ENCODE data around the gene STRADB. TPM values are rescaled to one million over a fixed set of nuclear protein-coding genes. Genes with fewer than 3 reads are reported as not detected.

STRADB gene
- total and polyA plus RNA-seq, 4 experiments from 2014 or later = 17.3 to 36.2 (median 21.6) TPM

DNA sequence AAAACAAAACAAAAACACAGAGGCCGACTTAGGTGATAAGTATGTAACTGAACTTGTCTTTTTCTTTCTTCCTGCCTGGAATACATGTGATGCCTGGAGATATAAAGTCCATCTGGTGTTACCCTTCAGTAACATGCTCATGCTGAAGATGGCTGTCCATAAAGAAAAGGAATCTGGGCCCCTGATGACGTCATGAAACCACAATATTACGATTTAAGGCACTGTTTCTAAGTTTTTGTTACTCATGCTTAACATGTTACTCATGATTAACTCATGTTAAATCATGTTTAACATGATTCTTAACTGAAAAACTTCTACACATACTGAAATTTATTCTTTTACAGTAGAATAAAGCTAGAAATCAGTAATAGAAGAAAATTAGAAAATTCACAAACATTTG lies 49.0 kb downstream of the STRADB start:
- H3K4me3 Mint-ChIP-seq = no peak overlapping the region
- Histone ChIP-seq H3K4me1 (ENCODE audit: insufficient read depth, low read length) (no peaks in the 10 kb centered on the region), H3K27me3 (ENCODE audit: insufficient read depth, low read length) (no peaks in the 10 kb centered on the region), H3K36me3 (ENCODE audit: insufficient read depth, low read length) (no peaks in the 10 kb centered on the region), H3K9me3 (ENCODE audit: control insufficient read depth in 1 of 2, low read length in 2 of 2) (no peaks in the 10 kb centered on the region), H3K4me3 (ENCODE audit: low read length in 2 of 2) (no peak overlapping the region), H3K27ac (ENCODE audit: low read depth, low read length) (no peak overlapping the region)
- peaks cover 2 to 37% (median 27%) of the 10 kb centered on the region in 8 donors for H3K9me3 Mint-ChIP-seq
- peaks cover 17% of the 10 kb centered on the region in 2 donors for H3K36me3 Mint-ChIP-seq
- no peak for DNase-seq
- no peak overlapping the region for H3K27ac Mint-ChIP-seq
- CTCF ChIA-PET (ENCODE audit: partially characterized antibody) = no interaction called here
- intact Hi-C loops (cut with micrococcal nuclease) = no loop called here
- no peaks in the 10 kb centered on the region for H3K4me1 Mint-ChIP-seq
- peaks cover 0 to 7% of the 10 kb centered on the region in 2 donors for H3K27me3 Mint-ChIP-seq
- POLR2A ChIA-PET (ENCODE audit: partially characterized antibody) = no interaction called here

DNA sequence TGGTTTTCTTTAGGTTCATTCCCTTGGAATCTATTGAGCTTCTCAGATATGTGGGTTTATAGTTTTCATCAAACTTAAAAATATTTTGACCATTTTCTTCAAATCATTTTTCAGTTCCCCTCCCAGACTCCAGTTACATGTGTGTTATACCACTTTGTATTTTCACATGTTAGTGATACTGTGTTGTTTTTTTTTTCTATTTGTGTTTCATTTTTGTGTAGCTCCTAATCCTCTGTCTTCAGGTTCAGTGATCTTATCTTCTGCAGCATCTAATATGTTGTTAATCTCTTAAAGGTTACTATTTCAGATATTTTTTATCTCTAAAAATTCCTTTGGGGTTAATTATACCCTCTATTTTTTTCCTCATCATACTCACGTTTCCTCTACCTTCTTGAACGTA lies 51.2 kb downstream of the STRADB start:
- Mint-ChIP-seq H3K27me3 (peaks cover 0 to 4% of the 10 kb centered on the region in 2 donors), H3K27ac (no peak overlapping the region), H3K9me3 (peaks cover 2 to 37% (median 27%) of the 10 kb centered on the region in 8 donors), H3K36me3 (peaks cover 17% of the 10 kb centered on the region in 2 donors), H3K4me1 (no peaks in the 10 kb centered on the region), H3K4me3 (no peak overlapping the region)
- Histone ChIP-seq H3K27ac (ENCODE audit: low read depth, low read length) (no peak overlapping the region), H3K36me3 (ENCODE audit: insufficient read depth, low read length) (no peaks in the 10 kb centered on the region), H3K9me3 (ENCODE audit: control insufficient read depth in 1 of 2, low read length in 2 of 2) (no peaks in the 10 kb centered on the region), H3K4me1 (ENCODE audit: insufficient read depth, low read length) (no peaks in the 10 kb centered on the region), H3K27me3 (ENCODE audit: insufficient read depth, low read length) (no peaks in the 10 kb centered on the region), H3K4me3 (ENCODE audit: low read length in 2 of 2) (no peak overlapping the region)
- POLR2A ChIA-PET (ENCODE audit: partially characterized antibody) = no interaction called here
- CTCF ChIA-PET (ENCODE audit: partially characterized antibody) = no interaction called here
- no peak for DNase-seq
- intact Hi-C loops (cut with micrococcal nuclease) = no loop called here

GRCh38 chr2:201507725-201508124 lies 56.2 kb downstream of the STRADB start:
- ChIA-PET POLR2A (ENCODE audit: partially characterized antibody) (no interaction called here), CTCF (ENCODE audit: partially characterized antibody) (no interaction called here)
- DNase-seq = no peak
- H3K4me3 ChIP-seq (ENCODE audit: low read length in 2 of 2) = no peak overlapping the region
- no peak overlapping the region for H3K27ac ChIP-seq (ENCODE audit: low read depth, low read length)
- Mint-ChIP-seq H3K27ac (no peak overlapping the region), H3K36me3 (peaks cover 5 to 14% of the 10 kb centered on the region in 2 donors), H3K4me3 (no peak overlapping the region), H3K9me3 (peaks cover 0 to 20% (median 15%) of the 10 kb centered on the region in 8 donors), H3K27me3 (peaks cover 0 to 2% of the 10 kb centered on the region in 2 donors), H3K4me1 (no peaks in the 10 kb centered on the region)
- intact Hi-C loops (cut with micrococcal nuclease) = no loop called here
- no peaks in the 10 kb centered on the region for H3K36me3 ChIP-seq (ENCODE audit: insufficient read depth, low read length)
- no peaks in the 10 kb centered on the region for H3K9me3 ChIP-seq (ENCODE audit: control insufficient read depth in 1 of 2, low read length in 2 of 2)
- no peaks in the 10 kb centered on the region for H3K27me3 ChIP-seq (ENCODE audit: insufficient read depth, low read length)
- no peaks in the 10 kb centered on the region for H3K4me1 ChIP-seq (ENCODE audit: insufficient read depth, low read length)

DNA sequence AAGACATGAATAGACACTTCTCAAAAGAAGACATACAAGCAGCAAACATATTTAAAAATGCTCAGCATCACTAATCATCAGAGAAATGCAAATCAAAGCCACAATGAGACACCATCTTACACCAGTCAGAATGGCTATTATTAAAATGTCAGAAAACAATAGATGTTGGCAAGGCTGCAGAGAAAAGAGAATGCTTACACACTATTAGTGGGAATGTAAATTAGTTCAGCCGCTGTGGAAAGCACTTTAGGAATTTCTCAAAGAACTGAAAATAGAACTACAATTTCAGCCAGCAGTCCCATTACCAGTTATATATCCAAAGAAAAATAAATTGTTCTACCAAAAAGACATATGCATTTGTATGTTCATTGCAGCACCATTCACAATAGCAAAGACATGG lies 61.7 kb downstream of the STRADB start:
- H3K4me3 ChIP-seq (ENCODE audit: low read length in 2 of 2) = no peak overlapping the region
- intact Hi-C loops (cut with micrococcal nuclease) = no loop called here
- Mint-ChIP-seq H3K4me3 (no peak overlapping the region), H3K36me3 (no peaks in the 10 kb centered on the region), H3K27ac (no peak overlapping the region), H3K9me3 (peaks cover 0 to 3% (median 0%) of the 10 kb centered on the region in 8 donors), H3K27me3 (peaks cover 0 to 2% of the 10 kb centered on the region in 2 donors), H3K4me1 (no peaks in the 10 kb centered on the region)
- no peak overlapping the region for H3K27ac ChIP-seq (ENCODE audit: low read depth, low read length)
- H3K27me3 ChIP-seq (ENCODE audit: insufficient read depth, low read length) = no peaks in the 10 kb centered on the region
- ChIA-PET POLR2A (ENCODE audit: partially characterized antibody) (no interaction called here), CTCF (ENCODE audit: partially characterized antibody) (no interaction called here)
- no peaks in the 10 kb centered on the region for H3K36me3 ChIP-seq (ENCODE audit: insufficient read depth, low read length)
- no peaks in the 10 kb centered on the region for H3K4me1 ChIP-seq (ENCODE audit: insufficient read depth, low read length)
- no peak for DNase-seq
- H3K9me3 ChIP-seq (ENCODE audit: control insufficient read depth in 1 of 2, low read length in 2 of 2) = no peaks in the 10 kb centered on the region

- H3K4me3 Mint-ChIP-seq = no peak overlapping the region
- Histone ChIP-seq H3K27me3 (ENCODE audit: insufficient read depth, low read length) (no peaks in the 10 kb centered on the region), H3K27ac (ENCODE audit: low read depth, low read length) (no peak overlapping the region), H3K36me3 (ENCODE audit: insufficient read depth, low read length) (no peaks in the 10 kb centered on the region), H3K4me1 (ENCODE audit: insufficient read depth, low read length) (no peaks in the 10 kb centered on the region), H3K9me3 (ENCODE audit: control insufficient read depth in 1 of 2, low read length in 2 of 2) (no peaks in the 10 kb centered on the region), H3K4me3 (ENCODE audit: low read length in 2 of 2) (no peak overlapping the region)
- no peaks in the 10 kb centered on the region for H3K4me1 Mint-ChIP-seq
- H3K27ac Mint-ChIP-seq = no peak overlapping the region
- CTCF ChIA-PET (ENCODE audit: partially characterized antibody) = no interaction called here
- H3K9me3 Mint-ChIP-seq = peaks cover 2 to 20% (median 17%) of the 10 kb centered on the region in 8 donors
- H3K36me3 Mint-ChIP-seq = peaks cover 0 to 15% of the 10 kb centered on the region in 2 donors
- H3K27me3 Mint-ChIP-seq = peaks cover 0 to 2% of the 10 kb centered on the region in 2 donors
- intact Hi-C loops (cut with micrococcal nuclease) = no loop called here
- POLR2A ChIA-PET (ENCODE audit: partially characterized antibody) = no interaction called here
- DNase-seq = no peak
Measured at GRCh38 chr2:201515573-201516246, 64.2 kb downstream of the STRADB start.

GRCh38 chr2:201517094-201517493 lies 65.6 kb downstream of the STRADB start:
- H3K27me3 Mint-ChIP-seq = no peaks in the 10 kb centered on the region
- no peaks in the 10 kb centered on the region for H3K27me3 ChIP-seq (ENCODE audit: insufficient read depth, low read length)
- H3K9me3 Mint-ChIP-seq = peaks cover 3 to 33% (median 20%) of the 10 kb centered on the region in 8 donors
- intact Hi-C loops (cut with micrococcal nuclease) = no loop called here
- no peak overlapping the region for H3K4me3 ChIP-seq (ENCODE audit: low read length in 2 of 2)
- H3K9me3 ChIP-seq (ENCODE audit: control insufficient read depth in 1 of 2, low read length in 2 of 2) = no peaks in the 10 kb centered on the region
- H3K4me3 Mint-ChIP-seq = no peak overlapping the region
- CTCF ChIA-PET (ENCODE audit: partially characterized antibody) = no interaction called here
- H3K4me1 Mint-ChIP-seq = no peaks in the 10 kb centered on the region
- H3K36me3 Mint-ChIP-seq = peaks cover 3 to 21% of the 10 kb centered on the region in 2 donors
- H3K27ac ChIP-seq (ENCODE audit: low read depth, low read length) = no peak overlapping the region
- DNase-seq = no peak
- no peak overlapping the region for H3K27ac Mint-ChIP-seq
- POLR2A ChIA-PET (ENCODE audit: partially characterized antibody) = no interaction called here
- no peaks in the 10 kb centered on the region for H3K4me1 ChIP-seq (ENCODE audit: insufficient read depth, low read length)
- no peaks in the 10 kb centered on the region for H3K36me3 ChIP-seq (ENCODE audit: insufficient read depth, low read length)

DNA sequence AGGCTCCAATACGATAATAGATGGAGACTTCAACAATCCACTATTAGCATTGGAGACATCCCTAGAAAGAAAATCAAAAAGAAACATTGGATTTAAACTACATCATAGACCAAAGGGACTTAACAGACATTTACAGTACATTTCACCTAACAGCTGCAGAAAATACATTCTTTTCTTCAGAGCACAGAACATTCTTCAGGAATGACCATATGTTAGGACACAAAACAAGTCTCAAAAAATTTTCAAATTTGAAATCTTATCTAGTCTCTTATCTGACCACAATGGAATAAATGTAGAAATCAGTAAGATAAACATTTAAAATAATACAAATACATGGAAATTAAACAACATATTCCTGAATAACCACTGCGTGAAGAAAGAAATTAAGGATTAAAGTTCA lies 68.7 kb downstream of the STRADB start:
- H3K36me3 Mint-ChIP-seq = peaks cover 7 to 40% of the 10 kb centered on the region in 2 donors
- peaks cover 7 to 13% (median 10%) of the 10 kb centered on the region in 4 donors for H3K4me1 Mint-ChIP-seq
- H3K4me3 ChIP-seq (ENCODE audit: low read length in 2 of 2) = no peak overlapping the region
- ChIA-PET CTCF (ENCODE audit: partially characterized antibody) (no interaction called here), POLR2A (ENCODE audit: partially characterized antibody) (no interaction called here)
- intact Hi-C loops (cut with micrococcal nuclease) = no loop called here
- no peak overlapping the region for H3K27ac ChIP-seq (ENCODE audit: low read depth, low read length)
- H3K9me3 Mint-ChIP-seq = peaks cover 3 to 53% (median 33%) of the 10 kb centered on the region in 8 donors
- H3K9me3 ChIP-seq (ENCODE audit: control insufficient read depth in 1 of 2, low read length in 2 of 2) = no peaks in the 10 kb centered on the region
- H3K4me3 Mint-ChIP-seq = no peak overlapping the region
- DNase-seq = no peak
- no peaks in the 10 kb centered on the region for H3K36me3 ChIP-seq (ENCODE audit: insufficient read depth, low read length)
- H3K27me3 ChIP-seq (ENCODE audit: insufficient read depth, low read length) = no peaks in the 10 kb centered on the region
- H3K27ac Mint-ChIP-seq = no peak overlapping the region
- H3K27me3 Mint-ChIP-seq = no peaks in the 10 kb centered on the region
- peaks cover 5% of the 10 kb centered on the region for H3K4me1 ChIP-seq (ENCODE audit: insufficient read depth, low read length)
